ENCODE results near the gene CFAP299. TPM values are rescaled to one million over a fixed set of nuclear protein-coding genes. Genes with fewer than 3 reads are reported as not detected.
A peak's percentile ranks its signal among the peaks of the same experiment; 100 is the strongest.
"Not testable (repeated sequence)": the region's sequence is repeated elsewhere in the genome, so short reads cannot be mapped to it uniquely, and the experiment has no call there.

CFAP299 gene
- total RNA-seq, 1 experiment from 2014 or later, result not detected

GRCh38 chr4:80614319-80614718 is 278.8 kb downstream of the CFAP299 start:
- no peaks in the 10 kb centered on the region for H3K79me2 ChIP-seq (ENCODE audit: low read length)
- DNase-seq, result no peak
- no peaks in the 10 kb centered on the region for H3K9me2 ChIP-seq (replicated peaks; ENCODE audit: insufficient read depth, low read length)
- H3K4me1 ChIP-seq (ENCODE audit: low read length), result peaks cover 47% of the 10 kb centered on the region
- no peak overlapping the region for H3K4me2 ChIP-seq (ENCODE audit: low read depth, low read length, poor library complexity, severe bottlenecking)
- H3K9me3 ChIP-seq (ENCODE audit: low read length), result no peaks in the 10 kb centered on the region
- no peaks in the 10 kb centered on the region for H4K20me1 ChIP-seq (ENCODE audit: insufficient read depth, low read depth, low read length)
- no peak overlapping the region for H3K4me3 ChIP-seq (ENCODE audit: low read length)
- H3K9ac ChIP-seq (ENCODE audit: low read length), result no peak overlapping the region
- H3K27ac ChIP-seq (ENCODE audit: low read length), result no peak overlapping the region; the same call in 1 of the 2 replicates
- no peaks in the 10 kb centered on the region for H3K36me3 ChIP-seq (ENCODE audit: insufficient read depth, low read length)
- H3K27me3 ChIP-seq (ENCODE audit: low read length), result no peaks in the 10 kb centered on the region
- H2AFZ ChIP-seq (ENCODE audit: low read length), result no peak overlapping the region

GRCh38 chr4:80615099-80615498 is 279.6 kb downstream of the CFAP299 start:
- H4K20me1 ChIP-seq (ENCODE audit: insufficient read depth, low read depth, low read length), result no peaks in the 10 kb centered on the region
- no peaks in the 10 kb centered on the region for H3K9me3 ChIP-seq (ENCODE audit: low read length)
- no peaks in the 10 kb centered on the region for H3K27me3 ChIP-seq (ENCODE audit: low read length)
- DNase-seq, result no peak
- peaks cover 40% of the 10 kb centered on the region for H3K4me1 ChIP-seq (ENCODE audit: low read length)
- no peak overlapping the region for H3K9ac ChIP-seq (ENCODE audit: low read length)
- H2AFZ ChIP-seq (ENCODE audit: low read length), result no peak overlapping the region
- no peak overlapping the region for H3K27ac ChIP-seq (ENCODE audit: low read length)
- no peaks in the 10 kb centered on the region for H3K9me2 ChIP-seq (replicated peaks; ENCODE audit: insufficient read depth, low read length)
- no peaks in the 10 kb centered on the region for H3K36me3 ChIP-seq (ENCODE audit: insufficient read depth, low read length)
- H3K4me3 ChIP-seq (ENCODE audit: low read length), result no peak overlapping the region
- H3K79me2 ChIP-seq (ENCODE audit: low read length), result no peaks in the 10 kb centered on the region
- no peak overlapping the region for H3K4me2 ChIP-seq (ENCODE audit: low read depth, low read length, poor library complexity, severe bottlenecking)

GRCh38 chr4:80619070-80619674 is 283.6 kb downstream of the CFAP299 start:
- peak; percentile 40 for DNase-seq
- Histone ChIP-seq H3K79me2 (ENCODE audit: low read length) (no peaks in the 10 kb centered on the region), H3K36me3 (ENCODE audit: insufficient read depth, low read length) (no peaks in the 10 kb centered on the region), H2AFZ (ENCODE audit: low read length) (no peak overlapping the region), H4K20me1 (ENCODE audit: insufficient read depth, low read depth, low read length) (no peaks in the 10 kb centered on the region), H3K4me1 (ENCODE audit: low read length) (no peaks in the 10 kb centered on the region), H3K4me2 (ENCODE audit: low read depth, low read length, poor library complexity, severe bottlenecking) (no peak overlapping the region), H3K9me3 (ENCODE audit: low read length) (no peaks in the 10 kb centered on the region), H3K9me2 (replicated peaks; ENCODE audit: insufficient read depth, low read length) (no peaks in the 10 kb centered on the region), H3K27me3 (ENCODE audit: low read length) (no peaks in the 10 kb centered on the region), H3K4me3 (ENCODE audit: low read length) (no peak overlapping the region), H3K9ac (ENCODE audit: low read length) (no peak overlapping the region), H3K27ac (ENCODE audit: low read length) (no peak overlapping the region)

- Histone ChIP-seq H3K36me3 (ENCODE audit: insufficient read depth, low read length) (no peaks in the 10 kb centered on the region), H2AFZ (ENCODE audit: low read length) (no peak overlapping the region), H3K9ac (ENCODE audit: low read length) (no peak overlapping the region), H3K27ac (ENCODE audit: low read length) (no peak overlapping the region), H3K4me1 (ENCODE audit: low read length) (no peaks in the 10 kb centered on the region), H3K4me2 (ENCODE audit: low read depth, low read length, poor library complexity, severe bottlenecking) (no peak overlapping the region), H3K4me3 (ENCODE audit: low read length) (no peak overlapping the region), H3K9me3 (ENCODE audit: low read length) (no peaks in the 10 kb centered on the region), H3K9me2 (replicated peaks; ENCODE audit: insufficient read depth, low read length) (no peaks in the 10 kb centered on the region), H3K27me3 (ENCODE audit: low read length) (no peaks in the 10 kb centered on the region), H3K79me2 (ENCODE audit: low read length) (no peaks in the 10 kb centered on the region), H4K20me1 (ENCODE audit: insufficient read depth, low read depth, low read length) (no peaks in the 10 kb centered on the region)
- no peak for DNase-seq
These were observed 296.3 kb downstream of the CFAP299 start for GRCh38 chr4:80631861-80632260.

GRCh38 chr4:80637190-80637589 is 301.7 kb downstream of the CFAP299 start:
- no peak for DNase-seq
- Histone ChIP-seq H3K9ac (ENCODE audit: low read length) (no peak overlapping the region), H3K9me3 (ENCODE audit: low read length) (no peaks in the 10 kb centered on the region), H2AFZ (ENCODE audit: low read length) (no peak overlapping the region), H3K9me2 (replicated peaks; ENCODE audit: insufficient read depth, low read length) (no peaks in the 10 kb centered on the region), H4K20me1 (ENCODE audit: insufficient read depth, low read depth, low read length) (no peaks in the 10 kb centered on the region), H3K4me1 (ENCODE audit: low read length) (no peaks in the 10 kb centered on the region), H3K79me2 (ENCODE audit: low read length) (no peaks in the 10 kb centered on the region), H3K4me3 (ENCODE audit: low read length) (no peak overlapping the region), H3K36me3 (ENCODE audit: insufficient read depth, low read length) (no peaks in the 10 kb centered on the region), H3K27ac (ENCODE audit: low read length) (no peak overlapping the region), H3K4me2 (ENCODE audit: low read depth, low read length, poor library complexity, severe bottlenecking) (no peak overlapping the region), H3K27me3 (ENCODE audit: low read length) (no peaks in the 10 kb centered on the region)

- Histone ChIP-seq H3K27me3 (ENCODE audit: low read length) (no peaks in the 10 kb centered on the region), H3K79me2 (ENCODE audit: low read length) (no peaks in the 10 kb centered on the region), H3K9me3 (ENCODE audit: low read length) (no peaks in the 10 kb centered on the region), H3K4me2 (ENCODE audit: low read depth, low read length, poor library complexity, severe bottlenecking) (no peak overlapping the region), H2AFZ (ENCODE audit: low read length) (no peak overlapping the region), H3K4me1 (ENCODE audit: low read length) (no peaks in the 10 kb centered on the region), H3K4me3 (ENCODE audit: low read length) (no peak overlapping the region), H3K9ac (ENCODE audit: low read length) (no peak overlapping the region), H3K27ac (ENCODE audit: low read length) (no peak overlapping the region), H3K36me3 (ENCODE audit: insufficient read depth, low read length) (no peaks in the 10 kb centered on the region), H3K9me2 (replicated peaks; ENCODE audit: insufficient read depth, low read length) (no peaks in the 10 kb centered on the region), H4K20me1 (ENCODE audit: insufficient read depth, low read depth, low read length) (no peaks in the 10 kb centered on the region)
- DNase-seq, result no peak
These were observed 310.5 kb downstream of the CFAP299 start for GRCh38 chr4:80646061-80646460.

- no peak overlapping the region for H2AFZ ChIP-seq (ENCODE audit: low read length)
- H3K9ac ChIP-seq (ENCODE audit: low read length), result no peak overlapping the region
- H3K27ac ChIP-seq (ENCODE audit: low read length), result no peak overlapping the region
- no peak for DNase-seq
- no peaks in the 10 kb centered on the region for H3K9me2 ChIP-seq (replicated peaks; ENCODE audit: insufficient read depth, low read length)
- H3K4me1 ChIP-seq (ENCODE audit: low read length), result no peaks in the 10 kb centered on the region
- no peaks in the 10 kb centered on the region for H4K20me1 ChIP-seq (ENCODE audit: insufficient read depth, low read depth, low read length)
- H3K36me3 ChIP-seq (ENCODE audit: insufficient read depth, low read length), result no peaks in the 10 kb centered on the region
- no peaks in the 10 kb centered on the region for H3K9me3 ChIP-seq (ENCODE audit: low read length)
- no peaks in the 10 kb centered on the region for H3K79me2 ChIP-seq (ENCODE audit: low read length)
- no peak overlapping the region for H3K4me2 ChIP-seq (ENCODE audit: low read depth, low read length, poor library complexity, severe bottlenecking)
- H3K4me3 ChIP-seq (ENCODE audit: low read length), result no peak overlapping the region
- H3K27me3 ChIP-seq (ENCODE audit: low read length), result no peaks in the 10 kb centered on the region
These were observed 320.1 kb downstream of the CFAP299 start for GRCh38 chr4:80655662-80656061.

GRCh38 chr4:80670118-80670517 is 334.6 kb downstream of the CFAP299 start:
- not testable (repeated sequence) for H3K27me3 ChIP-seq (ENCODE audit: low read length); H3K9me3 ChIP-seq (ENCODE audit: low read length); H3K36me3 ChIP-seq (ENCODE audit: insufficient read depth, low read length); H3K4me1 ChIP-seq (ENCODE audit: low read length); H3K4me3 ChIP-seq (ENCODE audit: low read length); H3K9ac ChIP-seq (ENCODE audit: low read length); DNase-seq; H3K79me2 ChIP-seq (ENCODE audit: low read length); H2AFZ ChIP-seq (ENCODE audit: low read length); H4K20me1 ChIP-seq (ENCODE audit: insufficient read depth, low read depth, low read length); H3K4me2 ChIP-seq (ENCODE audit: low read depth, low read length, poor library complexity, severe bottlenecking); H3K27ac ChIP-seq (ENCODE audit: low read length); H3K9me2 ChIP-seq (replicated peaks; ENCODE audit: insufficient read depth, low read length)

GRCh38 chr4:80678413-80678812 is 342.9 kb downstream of the CFAP299 start:
- Histone ChIP-seq H4K20me1 (ENCODE audit: insufficient read depth, low read depth, low read length) (no peaks in the 10 kb centered on the region), H2AFZ (ENCODE audit: low read length) (no peak overlapping the region), H3K9ac (ENCODE audit: low read length) (no peak overlapping the region), H3K36me3 (ENCODE audit: insufficient read depth, low read length) (no peaks in the 10 kb centered on the region), H3K9me3 (ENCODE audit: low read length) (no peaks in the 10 kb centered on the region), H3K79me2 (ENCODE audit: low read length) (no peaks in the 10 kb centered on the region), H3K4me3 (ENCODE audit: low read length) (no peak overlapping the region), H3K4me2 (ENCODE audit: low read depth, low read length, poor library complexity, severe bottlenecking) (no peak overlapping the region), H3K27me3 (ENCODE audit: low read length) (no peaks in the 10 kb centered on the region), H3K4me1 (ENCODE audit: low read length) (no peaks in the 10 kb centered on the region), H3K27ac (ENCODE audit: low read length) (no peak overlapping the region), H3K9me2 (replicated peaks; ENCODE audit: insufficient read depth, low read length) (no peaks in the 10 kb centered on the region)
- DNase-seq, result no peak

All from Karpas-422 (cell line).